Panc1 (cell line): ENCODE results near the gene OSBPL9. TPM values are rescaled to one million over a fixed set of nuclear protein-coding genes. Genes with fewer than 3 reads are reported as not detected.

Experiments used
- ATAC-seq: fragments of 200-7000 bp; cut with Tn5 transposase; 2 replicates; pipeline ENCODE4 v1.9.1; 2020; ENCODE audit warnings: mild to moderate bottlenecking, moderate library complexity
- BruUV-seq: library from RNA; stranded (reverse); fragments of 400-500 nt; replicated peaks from 2 replicates; lab custom pipeline; 2021; lab: Mats Ljungman, UMichigan
- CTCF ChIA-PET: fragments of 300-600 bp; sonication (Branson Sonifier 250); formaldehyde crosslinking; loops from one replicate; lab custom pipeline; 2022; ENCODE audit warnings: antibody characterized with exemption; lab: Charles Lee
- POLR2A ChIA-PET: fragments of 300-600 bp; sonication (Branson Sonifier 250); formaldehyde crosslinking; loops from one replicate; lab custom pipeline; 2022; ENCODE audit warnings: antibody characterized with exemption; lab: Charles Lee
- DNase-seq: peaks from one replicate; pipeline ENCODE4 v3.0.0-alpha.2; 2010; ENCODE audit warnings: low read depth, low spot score
- H3K27ac ChIP-seq: 2 replicates; pipeline ENCODE4 v1.5.1; 2011; ENCODE audit warnings: mild to moderate bottlenecking, low read length, inconsistent platforms
- H3K27me3 ChIP-seq: fragments of 200-500 bp; sonication (Bioruptor generic); 2 replicates; pipeline ENCODE4 v1.6.0; 2014; ENCODE audit warnings: low read length, inconsistent platforms; ENCODE audit not compliant: control insufficient read depth, insufficient read depth
- H3K36me3 ChIP-seq: fragments of 200-500 bp; sonication (Bioruptor generic); 2 replicates; pipeline ENCODE4 v1.5.1; 2014; ENCODE audit warnings: inconsistent platforms, mild to moderate bottlenecking, low read length, moderate library complexity; ENCODE audit not compliant: control insufficient read depth, insufficient read depth
- H3K4me1 ChIP-seq: 2 replicates; pipeline ENCODE4 v1.5.1; 2011; ENCODE audit warnings: inconsistent platforms, mild to moderate bottlenecking, low read length, moderate library complexity; ENCODE audit not compliant: control insufficient read depth, insufficient read depth
- H3K4me3 ChIP-seq, 2 experiments: 2 replicates each; pipeline ENCODE4 v1.5.1; 2011 to 2012; ENCODE audit warnings: low read depth in 2 of 2, low read length in 2 of 2, mild to moderate bottlenecking in 2 of 2, inconsistent platforms in 1 of 2, moderate library complexity in 1 of 2
- H3K9me3 ChIP-seq: fragments of 200-500 bp; sonication (Bioruptor generic); 2 replicates; pipeline ENCODE4 v1.5.1; 2014; ENCODE audit warnings: low read depth, mild to moderate bottlenecking, inconsistent platforms, low read length, moderate library complexity; ENCODE audit not compliant: control insufficient read depth, insufficient read depth
- POLR2AphosphoS5 ChIP-seq: IDR thresholded peaks from 2 replicates; pipeline ENCODE4 v1.6.1; 2012; ENCODE audit warnings: mild to moderate bottlenecking, low read depth, low read length, moderate library complexity
- SIN3A ChIP-seq: IDR thresholded peaks from 2 replicates; pipeline ENCODE4 v1.6.1; 2012; ENCODE audit warnings: low read depth, mild to moderate bottlenecking, low read length, moderate library complexity, borderline replicate concordance; ENCODE audit not compliant: insufficient read depth
- TCF7L2 ChIP-seq: IDR thresholded peaks from 2 replicates; pipeline ENCODE4 v1.6.1; 2011; ENCODE audit warnings: mild to moderate bottlenecking, low read depth, low read length, inconsistent platforms
- in situ Hi-C: cut with HindIII; loops from 2 replicates; pipeline ENCODE4 v1.10.0; 2016; ENCODE audit warnings: low sequenced_read_pairs, low pct_unique_long_range_greater_than_20kb
- intact Hi-C: fragments of 100-400 bp; cut with micrococcal nuclease; formaldehyde crosslinking; loops from one replicate; pipeline ENCODE4 v1.10.0; 2022; ENCODE audit not compliant: unreplicated experiment
- total RNA-seq: library from RNA; stranded (reverse); gene quantifications from one replicate; pipeline ENCODE4 v1.2.1, GENCODE V29; 2021; ENCODE audit not compliant: unreplicated experiment
- TF ChIP-seq, protein P1 (sequence below), 2 experiments: IDR thresholded peaks; 2 replicates each; pipeline ENCODE4 v1.6.1; 2011 to 2012; ENCODE audit warnings: low read depth in 2 of 2, control low read depth in 1 of 2, low read length in 1 of 2, mild to moderate bottlenecking in 1 of 2, moderate library complexity in 1 of 2; ENCODE audit not compliant: insufficient read depth in 1 of 2
- TF ChIP-seq, protein P2 (sequence below): fragments of 450-650 bp; IDR thresholded peaks from 2 replicates; pipeline ENCODE4 v1.5.1; 2017; ENCODE audit warnings: mild to moderate bottlenecking

The OSBPL9 gene
- total RNA-seq, 1 experiment from 2014 or later = 85.5 TPM

- TF ChIP-seq, protein P1, sequence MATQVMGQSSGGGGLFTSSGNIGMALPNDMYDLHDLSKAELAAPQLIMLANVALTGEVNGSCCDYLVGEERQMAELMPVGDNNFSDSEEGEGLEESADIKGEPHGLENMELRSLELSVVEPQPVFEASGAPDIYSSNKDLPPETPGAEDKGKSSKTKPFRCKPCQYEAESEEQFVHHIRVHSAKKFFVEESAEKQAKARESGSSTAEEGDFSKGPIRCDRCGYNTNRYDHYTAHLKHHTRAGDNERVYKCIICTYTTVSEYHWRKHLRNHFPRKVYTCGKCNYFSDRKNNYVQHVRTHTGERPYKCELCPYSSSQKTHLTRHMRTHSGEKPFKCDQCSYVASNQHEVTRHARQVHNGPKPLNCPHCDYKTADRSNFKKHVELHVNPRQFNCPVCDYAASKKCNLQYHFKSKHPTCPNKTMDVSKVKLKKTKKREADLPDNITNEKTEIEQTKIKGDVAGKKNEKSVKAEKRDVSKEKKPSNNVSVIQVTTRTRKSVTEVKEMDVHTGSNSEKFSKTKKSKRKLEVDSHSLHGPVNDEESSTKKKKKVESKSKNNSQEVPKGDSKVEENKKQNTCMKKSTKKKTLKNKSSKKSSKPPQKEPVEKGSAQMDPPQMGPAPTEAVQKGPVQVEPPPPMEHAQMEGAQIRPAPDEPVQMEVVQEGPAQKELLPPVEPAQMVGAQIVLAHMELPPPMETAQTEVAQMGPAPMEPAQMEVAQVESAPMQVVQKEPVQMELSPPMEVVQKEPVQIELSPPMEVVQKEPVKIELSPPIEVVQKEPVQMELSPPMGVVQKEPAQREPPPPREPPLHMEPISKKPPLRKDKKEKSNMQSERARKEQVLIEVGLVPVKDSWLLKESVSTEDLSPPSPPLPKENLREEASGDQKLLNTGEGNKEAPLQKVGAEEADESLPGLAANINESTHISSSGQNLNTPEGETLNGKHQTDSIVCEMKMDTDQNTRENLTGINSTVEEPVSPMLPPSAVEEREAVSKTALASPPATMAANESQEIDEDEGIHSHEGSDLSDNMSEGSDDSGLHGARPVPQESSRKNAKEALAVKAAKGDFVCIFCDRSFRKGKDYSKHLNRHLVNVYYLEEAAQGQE (IDR thresholded peaks at IDR 0.05; ENCODE audit: insufficient read depth in 1 of 2, low read depth in 2 of 2, low read length in 1 of 2) = no peak
- TF ChIP-seq TCF7L2 = no peak
- TF ChIP-seq, protein P2, sequence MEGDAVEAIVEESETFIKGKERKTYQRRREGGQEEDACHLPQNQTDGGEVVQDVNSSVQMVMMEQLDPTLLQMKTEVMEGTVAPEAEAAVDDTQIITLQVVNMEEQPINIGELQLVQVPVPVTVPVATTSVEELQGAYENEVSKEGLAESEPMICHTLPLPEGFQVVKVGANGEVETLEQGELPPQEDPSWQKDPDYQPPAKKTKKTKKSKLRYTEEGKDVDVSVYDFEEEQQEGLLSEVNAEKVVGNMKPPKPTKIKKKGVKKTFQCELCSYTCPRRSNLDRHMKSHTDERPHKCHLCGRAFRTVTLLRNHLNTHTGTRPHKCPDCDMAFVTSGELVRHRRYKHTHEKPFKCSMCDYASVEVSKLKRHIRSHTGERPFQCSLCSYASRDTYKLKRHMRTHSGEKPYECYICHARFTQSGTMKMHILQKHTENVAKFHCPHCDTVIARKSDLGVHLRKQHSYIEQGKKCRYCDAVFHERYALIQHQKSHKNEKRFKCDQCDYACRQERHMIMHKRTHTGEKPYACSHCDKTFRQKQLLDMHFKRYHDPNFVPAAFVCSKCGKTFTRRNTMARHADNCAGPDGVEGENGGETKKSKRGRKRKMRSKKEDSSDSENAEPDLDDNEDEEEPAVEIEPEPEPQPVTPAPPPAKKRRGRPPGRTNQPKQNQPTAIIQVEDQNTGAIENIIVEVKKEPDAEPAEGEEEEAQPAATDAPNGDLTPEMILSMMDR = no peak
- TF ChIP-seq SIN3A = no peak
- TF ChIP-seq POLR2AphosphoS5 = no peak
- intact Hi-C loops = no loop called here
- ATAC-seq (no peak), DNase-seq (no peak)
- H3K9me3 ChIP-seq = no peaks in the 10 kb centered on the region
- no TSS peak for BruUV-seq
- H3K36me3 ChIP-seq = no peaks in the 10 kb centered on the region
- H3K27ac ChIP-seq = no peak overlapping the region
- H3K27me3 ChIP-seq = no peaks in the 10 kb centered on the region
- H3K4me1 ChIP-seq = peaks cover 13% of the 10 kb centered on the region
- in situ Hi-C loops = no loop called here
- ChIA-PET CTCF (no interaction called here), POLR2A (no interaction called here)
- H3K4me3 ChIP-seq = no peak overlapping the region
Observed at GRCh38 chr1:51638350-51638749, 21.5 kb downstream of the OSBPL9 start.

DNA sequence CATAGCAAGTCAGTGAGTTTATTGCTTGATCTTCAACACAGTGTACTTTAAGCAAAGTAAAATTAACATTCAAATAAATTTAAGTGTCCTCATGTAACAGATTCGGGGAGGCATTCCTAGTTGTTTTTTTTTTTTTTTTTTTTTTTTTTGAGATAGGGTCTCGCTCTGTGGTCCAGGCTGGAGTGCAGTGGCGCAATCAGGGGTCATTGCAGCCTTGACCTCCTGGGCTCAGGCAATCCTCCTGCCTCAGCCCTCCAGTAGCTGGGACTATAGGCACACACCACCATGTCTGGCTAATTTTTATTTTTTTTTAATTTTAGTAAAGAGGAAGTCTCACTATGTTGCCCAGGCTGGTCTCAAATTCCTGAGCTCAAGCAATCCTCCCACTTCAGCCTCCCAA is 22.8 kb downstream of the OSBPL9 start:
- in situ Hi-C loops (no loop called here), intact Hi-C loops (no loop called here)
- no peak overlapping the region for H3K4me3 ChIP-seq
- ChIA-PET CTCF (no interaction called here), POLR2A (no interaction called here)
- peaks cover 16% of the 10 kb centered on the region for H3K4me1 ChIP-seq
- H3K36me3 ChIP-seq = no peaks in the 10 kb centered on the region
- no peak for DNase-seq
- no peak overlapping the region for H3K27ac ChIP-seq
- H3K27me3 ChIP-seq = no peaks in the 10 kb centered on the region
- no peaks in the 10 kb centered on the region for H3K9me3 ChIP-seq
- no peak for ATAC-seq
- BruUV-seq = no TSS peak
- TF ChIP-seq SIN3A (no peak), POLR2AphosphoS5 (no peak), TCF7L2 (no peak)
- TF ChIP-seq, protein P1 (IDR thresholded peaks at IDR 0.05; ENCODE audit: insufficient read depth in 1 of 2, low read depth in 2 of 2, low read length in 1 of 2) = no peak
- TF ChIP-seq, protein P2 = no peak
